BE2C (cell line): Measurements from ENCODE around the gene CHD6.

ENCODE experiments used
- DNase-seq: peaks from one replicate; pipeline ENCODE4 v3.0.0-alpha.2; 2020
- H3K27me3 ChIP-seq: fragments of 250-450 bp; sonication (Bioruptor Pico); 2 replicates; pipeline ENCODE4 v1.5.1; 2020; ENCODE audit warnings: mild to moderate bottlenecking
- H3K36me3 ChIP-seq: fragments of 250-450 bp; sonication (Bioruptor Pico); 2 replicates; pipeline ENCODE4 v1.5.1; 2020; ENCODE audit warnings: mild to moderate bottlenecking
- H3K4me1 ChIP-seq: fragments of 250-450 bp; sonication (Bioruptor Pico); 2 replicates; pipeline ENCODE4 v1.5.1; 2020
- H3K4me3 ChIP-seq: 2 replicates; pipeline ENCODE4 v1.5.1; 2011; ENCODE audit warnings: low read depth, low read length
- H3K9me3 ChIP-seq: fragments of 250-450 bp; sonication (Bioruptor Pico); 2 replicates; pipeline ENCODE4 v1.5.1; 2020
- CTCF ChIP-seq: IDR thresholded peaks from 2 replicates; pipeline ENCODE4 v1.5.1; 2012; ENCODE audit warnings: mild to moderate bottlenecking, low read depth, low read length

The CHD6 gene

GRCh38 chr20:41552295-41553068, 65.7 kb downstream of the CHD6 start:
- 0 out of 2 replicates have a peak, but pooled peaks cover 3% of the 10 kb centered on the region for H3K9me3 ChIP-seq
- H3K4me3 ChIP-seq: no peak overlapping the region
- H3K27me3 ChIP-seq: no peaks in the 10 kb centered on the region
- peaks cover 6% of the 10 kb centered on the region for H3K36me3 ChIP-seq
- no peak for DNase-seq
- no peak for TF ChIP-seq CTCF
- peaks cover 2% of the 10 kb centered on the region; the same call in 1 of the 2 replicates for H3K4me1 ChIP-seq

- peaks cover 6% of the 10 kb centered on the region for H3K36me3 ChIP-seq
- H3K9me3 ChIP-seq: 0 out of 2 replicates have a peak, but pooled peaks cover 3% of the 10 kb centered on the region
Observed at GRCh38 chr20:41551011-41551705, 67.0 kb downstream of the CHD6 start.

GRCh38 chr20:41547221-41547620, 71.0 kb downstream of the CHD6 start:
- Histone ChIP-seq H3K36me3 (peaks cover 6% of the 10 kb centered on the region), H3K4me1 (no peaks in the 10 kb centered on the region), H3K27me3 (no peaks in the 10 kb centered on the region), H3K4me3 (no peak overlapping the region), H3K9me3 (0 out of 2 replicates have a peak, but pooled peaks cover 3% of the 10 kb centered on the region)
- TF ChIP-seq CTCF: no peak
- DNase-seq: no peak

More at GRCh38 chr20:41551011-41551705, 67.0 kb downstream of the CHD6 start:
- Histone ChIP-seq H3K27me3 (no peaks in the 10 kb centered on the region), H3K4me3 (no peak overlapping the region), H3K4me1 (no peaks in the 10 kb centered on the region; the same call in 1 of the 2 replicates)
- no peak for TF ChIP-seq CTCF
- DNase-seq: no peak

GRCh38 chr20:41546535-41546934, 71.6 kb downstream of the CHD6 start:
- H3K36me3 ChIP-seq: peaks cover 6% of the 10 kb centered on the region
- no peaks in the 10 kb centered on the region for H3K4me1 ChIP-seq
- no peaks in the 10 kb centered on the region for H3K9me3 ChIP-seq
- H3K4me3 ChIP-seq: no peak overlapping the region
- no peaks in the 10 kb centered on the region for H3K27me3 ChIP-seq
- TF ChIP-seq CTCF: no peak
- DNase-seq: no peak

GRCh38 chr20:41544472-41544871, 73.7 kb downstream of the CHD6 start:
- no peak for DNase-seq
- Histone ChIP-seq H3K4me1 (no peaks in the 10 kb centered on the region), H3K27me3 (no peaks in the 10 kb centered on the region), H3K36me3 (no peaks in the 10 kb centered on the region), H3K9me3 (no peaks in the 10 kb centered on the region), H3K4me3 (no peak overlapping the region)
- TF ChIP-seq CTCF: no peak

DNA sequence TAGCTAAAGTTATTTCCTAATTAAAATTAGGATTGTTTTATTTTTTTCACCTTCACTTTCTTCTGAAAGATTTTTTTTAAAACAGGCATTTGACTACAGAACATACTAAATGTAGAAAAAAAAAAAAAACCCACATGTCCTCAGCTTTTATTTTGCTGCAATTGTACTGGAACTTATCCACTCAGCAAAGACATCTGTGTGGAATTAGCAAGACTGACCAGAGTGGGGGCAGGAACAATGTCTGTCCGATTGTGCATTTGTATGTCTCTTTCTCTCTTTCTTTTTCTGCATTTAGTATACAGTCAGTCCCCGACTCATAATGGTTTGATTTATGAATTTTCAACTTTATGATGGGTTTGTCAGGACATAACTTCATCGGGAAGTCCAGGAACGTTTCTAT, 77.3 kb downstream of the CHD6 start:
- H3K4me3 ChIP-seq: no peak overlapping the region
- H3K9me3 ChIP-seq: no peaks in the 10 kb centered on the region; the same call in 1 of the 2 replicates
- H3K27me3 ChIP-seq: no peaks in the 10 kb centered on the region
- H3K4me1 ChIP-seq: no peaks in the 10 kb centered on the region
- peaks cover 9% of the 10 kb centered on the region for H3K36me3 ChIP-seq
- TF ChIP-seq CTCF: no peak
- DNase-seq: no peak
